OCI-LY7 (cell line): ENCODE measurements around the gene SLC44A4. TPM values are rescaled to one million over a fixed set of nuclear protein-coding genes. Genes with fewer than 3 reads are reported as not detected.
"Not testable (repeated sequence)": the region's sequence is repeated elsewhere in the genome, so short reads cannot be mapped to it uniquely, and the experiment has no call there.

Experiments
- BruUV-seq: library from RNA; stranded (reverse); fragments of 400-500 nt; replicated peaks from 2 replicates; lab custom pipeline; 2021; lab: Mats Ljungman, UMichigan
- CTCF ChIA-PET: fragments of 300-600 bp; sonication (Branson Sonifier 250); formaldehyde crosslinking; loops from one replicate; lab custom pipeline; 2022; ENCODE audit warnings: antibody characterized with exemption; ENCODE audit not compliant: unreplicated experiment; lab: Charles Lee
- POLR2A ChIA-PET: fragments of 300-600 bp; sonication (Branson Sonifier 250); formaldehyde crosslinking; loops from one replicate; lab custom pipeline; 2022; ENCODE audit warnings: antibody characterized with exemption; lab: Charles Lee
- DNase-seq: peaks from one replicate; pipeline ENCODE4 v3.0.0-alpha.2; 2015; ENCODE audit warnings: low spot score
- H2AFZ ChIP-seq: fragments of 200-600 bp; sonication (generic), shearing (Covaris generic); 2 replicates; pipeline ENCODE4 v1.6.1; 2014; ENCODE audit warnings: mild to moderate bottlenecking, antibody characterized with exemption, low read length, moderate library complexity
- H3K27ac ChIP-seq: fragments of 200-600 bp; sonication (generic); 2 replicates; pipeline ENCODE4 v1.5.1; 2014; ENCODE audit warnings: mixed run types, low read depth, mild to moderate bottlenecking, moderate library complexity, low read length, inconsistent platforms; ENCODE audit not compliant: poor library complexity, severe bottlenecking
- H3K36me3 ChIP-seq: fragments of 200-600 bp; sonication (generic); 2 replicates; pipeline ENCODE4 v1.6.1; 2014; ENCODE audit warnings: mild to moderate bottlenecking, antibody characterized with exemption, low read length, moderate library complexity, mixed read lengths; ENCODE audit not compliant: insufficient read depth
- H3K4me1 ChIP-seq: fragments of 200-600 bp; sonication (generic); 2 replicates; pipeline ENCODE4 v1.5.1; 2014; ENCODE audit warnings: mild to moderate bottlenecking, low read length; ENCODE audit not compliant: insufficient read depth, poor library complexity, severe bottlenecking
- H3K4me2 ChIP-seq: fragments of 200-600 bp; sonication (generic); 2 replicates; pipeline ENCODE4 v1.6.1; 2014; ENCODE audit warnings: mild to moderate bottlenecking, low read length
- H3K4me3 ChIP-seq: fragments of 200-600 bp; sonication (generic); 2 replicates; pipeline ENCODE4 v1.5.1; 2014; ENCODE audit warnings: mild to moderate bottlenecking, low read depth, low read length; ENCODE audit not compliant: poor library complexity, severe bottlenecking
- H3K79me2 ChIP-seq: fragments of 200-600 bp; sonication (generic); 2 replicates; pipeline ENCODE4 v1.6.1; 2016; ENCODE audit warnings: low read depth, mild to moderate bottlenecking, low read length, moderate library complexity, mixed read lengths; ENCODE audit not compliant: insufficient read depth
- H3K9me2 ChIP-seq: fragments of 200-600 bp; sonication (generic); 2 replicates; pipeline ENCODE4 v1.6.1; 2016; ENCODE audit warnings: mild to moderate bottlenecking, low read length, mixed read lengths; ENCODE audit not compliant: insufficient read depth
- H3K9me3 ChIP-seq: fragments of 200-600 bp; sonication (generic); 2 replicates; pipeline ENCODE4 v1.6.1; 2014; ENCODE audit warnings: mild to moderate bottlenecking, mixed run types, low read length, mixed read lengths
- H4K20me1 ChIP-seq: fragments of 200-600 bp; sonication (generic); 2 replicates; pipeline ENCODE4 v1.6.1; 2014; ENCODE audit warnings: mild to moderate bottlenecking, antibody characterized with exemption, low read length, moderate library complexity, mixed read lengths; ENCODE audit not compliant: insufficient read depth
- CTCF ChIP-seq: fragments of 200-600 bp; sonication (generic); conservative IDR thresholded peaks from 2 replicates; pipeline ENCODE4 v1.5.1; 2014; ENCODE audit warnings: mild to moderate bottlenecking, antibody characterized with exemption, low read length, moderate library complexity, mixed read lengths
- EZH2phosphoT487 ChIP-seq: fragments of 200-600 bp; sonication (generic); IDR thresholded peaks from 2 replicates; pipeline ENCODE4 v1.6.1; 2018; ENCODE audit warnings: low read depth, borderline replicate concordance, mild to moderate bottlenecking, mixed run types, antibody characterized with exemption, low read length, moderate library complexity, mixed read lengths
- intact Hi-C: fragments of 100-400 bp; cut with micrococcal nuclease; formaldehyde crosslinking; loops from one replicate; pipeline ENCODE4 v1.10.0; 2022; ENCODE audit not compliant: unreplicated experiment
- total RNA-seq, 2 experiments: library from RNA; depleted of rRNA in 1 of 2; stranded (reverse); fragments of >200 nt in 1 of 2; shearing (Covaris generic) in 1 of 2; gene quantifications; 2 replicates each; pipeline ENCODE4 v1.2.3, GENCODE V29; 2014 to 2022

SLC44A4 gene
- total RNA-seq, 2 experiments from 2014 or later: not detected

- no peaks in the 10 kb centered on the region for H4K20me1 ChIP-seq
- no peaks in the 10 kb centered on the region for H3K79me2 ChIP-seq
- H2AFZ ChIP-seq: no peak overlapping the region
- ChIA-PET CTCF (no interaction called here), POLR2A (no interaction called here)
- BruUV-seq: no TSS peak
- H3K4me3 ChIP-seq: no peak overlapping the region
- intact Hi-C loops: no loop called here
- no peak for DNase-seq
- no peaks in the 10 kb centered on the region for H3K9me2 ChIP-seq
- H3K27ac ChIP-seq: no peak overlapping the region
- H3K9me3 ChIP-seq: no peaks in the 10 kb centered on the region
- H3K4me2 ChIP-seq: no peak overlapping the region
- H3K4me1 ChIP-seq: peaks cover 8% of the 10 kb centered on the region
- no peaks in the 10 kb centered on the region for H3K36me3 ChIP-seq
- TF ChIP-seq EZH2phosphoT487 (no peak), CTCF (no peak)
Observed at GRCh38 chr6:31871046-31871659, 7.6 kb downstream of the SLC44A4 start.

- Histone ChIP-seq H3K9me2 (no peaks in the 10 kb centered on the region), H3K4me1 (peaks cover 8% of the 10 kb centered on the region), H3K36me3 (no peaks in the 10 kb centered on the region), H3K9me3 (no peaks in the 10 kb centered on the region), H4K20me1 (no peaks in the 10 kb centered on the region), H3K4me2 (no peak overlapping the region), H3K79me2 (no peaks in the 10 kb centered on the region), H2AFZ (no peak overlapping the region), H3K27ac (no peak overlapping the region), H3K4me3 (no peak overlapping the region)
- ChIA-PET POLR2A (no interaction called here), CTCF (no interaction called here)
- no peak for DNase-seq
- intact Hi-C loops: no loop called here
- BruUV-seq: no TSS peak
- TF ChIP-seq CTCF: peak; percentile 61
- TF ChIP-seq EZH2phosphoT487: no peak
Observed at GRCh38 chr6:31870385-31870921, 8.3 kb downstream of the SLC44A4 start.

GRCh38 chr6:31869343-31869742 is 9.5 kb downstream of the SLC44A4 start:
- H3K4me1 ChIP-seq: peaks cover 6% of the 10 kb centered on the region
- H3K36me3 ChIP-seq: no peaks in the 10 kb centered on the region
- no peaks in the 10 kb centered on the region for H4K20me1 ChIP-seq
- no peaks in the 10 kb centered on the region for H3K79me2 ChIP-seq
- DNase-seq: no peak
- no peak overlapping the region for H3K4me3 ChIP-seq
- TF ChIP-seq EZH2phosphoT487 (no peak), CTCF (no peak)
- intact Hi-C loops: no loop called here
- H3K4me2 ChIP-seq: no peak overlapping the region
- H3K27ac ChIP-seq: no peak overlapping the region
- ChIA-PET CTCF (no interaction called here), POLR2A (no interaction called here)
- H3K9me3 ChIP-seq: no peaks in the 10 kb centered on the region
- H3K9me2 ChIP-seq: no peaks in the 10 kb centered on the region
- no peak overlapping the region for H2AFZ ChIP-seq
- BruUV-seq: no TSS peak

GRCh38 chr6:31868658-31868971 is 10.2 kb downstream of the SLC44A4 start:
- H3K36me3 ChIP-seq, H3K79me2 ChIP-seq, H3K9me2 ChIP-seq, H3K27ac ChIP-seq, POLR2A ChIA-PET, H2AFZ ChIP-seq, BruUV-seq, H3K9me3 ChIP-seq, CTCF ChIA-PET, H3K4me1 ChIP-seq, H3K4me3 ChIP-seq, H3K4me2 ChIP-seq, DNase-seq, intact Hi-C loops, H4K20me1 ChIP-seq: not testable (repeated sequence)
